Liver (tissue), 3 donors: ENCODE measurements around the gene KANSL2.

Experiments
- ATF3 ChIP-seq: IDR thresholded peaks from 2 replicates; pipeline ENCODE4 v1.6.1; 2016; ENCODE audit warnings: antibody characterized with exemption
- CTCF ChIP-seq: fragments of 150-350 bp; IDR thresholded peaks from 2 replicates; pipeline ENCODE4 v1.5.1; 2017; ENCODE audit warnings: improper control_type of control experiment, low read depth, low read length; ENCODE audit not compliant: missing input control
- EGR1 ChIP-seq, 2 donors: IDR thresholded peaks; 2 replicates each; pipeline ENCODE4 v1.6.1; 2016 to 2018; ENCODE audit warnings: antibody characterized with exemption in 2 of 2, low read depth in 2 of 2
- GABPA ChIP-seq, 2 donors: IDR thresholded peaks in 1 of 2; conservative IDR thresholded peaks in 1 of 2; 2 replicates each; pipeline ENCODE4 v1.6.1; 2016; ENCODE audit warnings: antibody characterized with exemption in 2 of 2, mild to moderate bottlenecking in 1 of 2, moderate library complexity in 1 of 2
- HNF4A ChIP-seq, 2 donors: conservative IDR thresholded peaks; 2 replicates each; pipeline ENCODE4 v1.6.1; 2016; ENCODE audit warnings: antibody characterized with exemption in 2 of 2, mild to moderate bottlenecking in 2 of 2
- HNF4G ChIP-seq: IDR thresholded peaks from 2 replicates; pipeline ENCODE4 v1.6.1; 2016; ENCODE audit warnings: antibody characterized with exemption
- JUND ChIP-seq, 2 donors: IDR thresholded peaks; 2 replicates each; pipeline ENCODE4 v1.6.1; 2016; ENCODE audit warnings: antibody characterized with exemption in 2 of 2
- MAX ChIP-seq: IDR thresholded peaks from 2 replicates; pipeline ENCODE4 v1.6.1; 2016; ENCODE audit warnings: antibody characterized with exemption
- RAD21 ChIP-seq, 2 donors: IDR thresholded peaks; 2 replicates each; pipeline ENCODE4 v1.6.1; 2016; ENCODE audit warnings: antibody characterized with exemption in 2 of 2, mild to moderate bottlenecking in 2 of 2
- REST ChIP-seq: IDR thresholded peaks from 2 replicates; pipeline ENCODE4 v1.6.1; 2016; ENCODE audit warnings: antibody characterized with exemption, mild to moderate bottlenecking
- RXRA ChIP-seq, 2 donors: IDR thresholded peaks; 2 replicates each; pipeline ENCODE4 v1.6.1; 2017 to 2018; ENCODE audit warnings: antibody characterized with exemption in 2 of 2, mild to moderate bottlenecking in 1 of 2
- TAF1 ChIP-seq: conservative IDR thresholded peaks from 2 replicates; pipeline ENCODE4 v1.6.1; 2016; ENCODE audit warnings: antibody characterized with exemption, mild to moderate bottlenecking
- YY1 ChIP-seq: IDR thresholded peaks from 2 replicates; pipeline ENCODE4 v1.6.1; 2016; ENCODE audit warnings: antibody characterized with exemption, mild to moderate bottlenecking
- donor health status: healthy.
- donor health status: healthy.

- no peak for TF ChIP-seq CTCF
- no peak for TF ChIP-seq RAD21 (IDR thresholded peaks at IDR 0.05)
- no peak for TF ChIP-seq YY1
- no peak for TF ChIP-seq JUND (IDR thresholded peaks at IDR 0.05)
- TF ChIP-seq REST, result no peak
- TF ChIP-seq TAF1, result no peak
- TF ChIP-seq GABPA (IDR thresholded peaks at IDR 0.05 in 1 of 2, conservative IDR thresholded peaks at IDR 0.05 in 1 of 2), result no peak
- no peak for TF ChIP-seq HNF4G
- no peak for TF ChIP-seq MAX
- TF ChIP-seq EGR1 (IDR thresholded peaks at IDR 0.05; ENCODE audit: low read depth in 2 of 2), result no peak
- TF ChIP-seq RXRA (IDR thresholded peaks at IDR 0.05), result no peak
- no peak for TF ChIP-seq HNF4A (conservative IDR thresholded peaks at IDR 0.05)
- no peak for TF ChIP-seq ATF3
Observed at GRCh38 chr12:48682927-48683326, 889 bp upstream of the KANSL2 start.
